HS-5 (cell line): ENCODE measurements around the gene NUTF2.
"Not testable (repeated sequence)": the region's sequence is repeated elsewhere in the genome, so short reads cannot be mapped to it uniquely, and the experiment has no call there.

Source experiments
- DNase-seq: peaks from one replicate; pipeline ENCODE4 v3.0.0-alpha.2; 2012; ENCODE audit warnings: low read depth

NUTF2 gene

DNA sequence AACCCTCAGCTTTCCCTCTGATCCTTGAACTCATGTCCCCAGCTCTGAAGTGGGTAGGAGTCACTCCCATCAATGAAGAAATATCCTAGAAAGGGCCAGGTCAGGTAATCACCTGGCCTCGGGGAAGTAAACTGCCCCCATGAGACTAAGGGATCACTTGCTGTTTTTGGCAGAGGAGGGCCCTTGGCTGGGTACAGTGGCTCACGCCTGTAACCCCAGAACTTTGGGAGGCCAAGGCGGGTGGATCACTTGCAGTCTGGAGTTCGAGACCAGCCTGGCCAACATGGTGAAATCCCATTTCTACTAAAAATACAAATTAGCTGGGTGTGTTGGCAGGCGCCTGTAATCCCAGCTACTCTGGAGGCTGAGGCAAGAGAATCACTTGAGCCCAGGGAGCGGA lies 17.3 kb downstream of the NUTF2 start:
- DNase-seq: not testable (repeated sequence)

DNA sequence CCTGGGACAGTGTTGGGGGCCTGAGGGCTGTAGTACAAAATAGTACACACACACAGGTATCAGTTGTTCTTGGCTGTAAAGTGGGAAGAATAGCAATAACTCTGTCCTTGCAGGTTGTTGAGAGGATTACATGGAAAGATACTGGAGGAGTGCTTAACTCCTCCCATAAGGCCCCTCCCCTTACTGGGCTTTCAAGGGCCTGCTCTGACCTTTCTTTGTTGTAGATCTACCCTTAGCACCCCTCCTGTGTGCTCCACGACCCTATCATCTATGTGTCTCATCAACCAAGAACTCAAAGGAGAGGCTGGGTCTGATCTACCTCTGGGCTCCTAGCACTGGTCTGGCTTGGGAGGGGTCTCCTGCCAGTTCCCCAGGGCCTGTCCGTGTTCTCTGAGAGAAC lies 17.9 kb downstream of the NUTF2 start:
- no peak for DNase-seq

DNA sequence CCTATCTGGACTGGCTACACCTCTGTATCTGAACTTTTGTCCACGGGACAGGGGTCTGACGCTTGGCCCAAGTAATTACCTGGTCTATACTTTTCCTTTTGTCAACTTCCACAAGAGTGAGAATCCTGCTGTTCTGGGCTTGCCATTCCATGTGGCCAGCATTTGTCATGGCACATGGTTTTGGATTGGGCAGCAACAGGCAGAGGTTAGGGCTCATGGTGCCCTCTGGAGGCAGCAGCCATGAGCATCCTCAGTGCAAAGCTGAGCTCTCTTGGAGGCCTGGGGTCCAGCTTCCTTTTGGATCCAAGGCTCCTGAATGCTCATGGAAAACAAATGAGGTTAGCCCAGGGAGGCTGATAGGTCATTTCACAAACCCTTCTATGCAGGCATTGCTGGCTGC lies 18.6 kb downstream of the NUTF2 start:
- no peak for DNase-seq

DNA sequence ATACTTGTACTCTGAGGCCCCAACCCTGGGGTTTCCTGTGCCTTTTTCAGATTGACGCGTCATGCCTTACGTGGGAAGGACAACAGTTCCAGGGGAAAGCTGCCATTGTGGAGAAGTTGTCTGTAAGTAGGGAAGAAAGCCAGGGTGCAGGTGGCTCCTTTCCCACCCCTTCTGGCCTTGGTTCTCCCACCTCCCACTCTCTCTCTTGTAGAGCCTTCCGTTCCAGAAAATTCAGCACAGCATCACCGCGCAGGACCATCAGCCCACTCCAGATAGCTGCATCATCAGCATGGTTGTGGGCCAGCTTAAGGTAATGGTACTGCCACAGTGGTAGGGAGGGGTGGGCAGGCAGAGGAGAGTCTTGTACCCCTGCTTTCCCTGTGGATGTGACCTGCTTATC lies 21.6 kb downstream of the NUTF2 start:
- no peak for DNase-seq

DNA sequence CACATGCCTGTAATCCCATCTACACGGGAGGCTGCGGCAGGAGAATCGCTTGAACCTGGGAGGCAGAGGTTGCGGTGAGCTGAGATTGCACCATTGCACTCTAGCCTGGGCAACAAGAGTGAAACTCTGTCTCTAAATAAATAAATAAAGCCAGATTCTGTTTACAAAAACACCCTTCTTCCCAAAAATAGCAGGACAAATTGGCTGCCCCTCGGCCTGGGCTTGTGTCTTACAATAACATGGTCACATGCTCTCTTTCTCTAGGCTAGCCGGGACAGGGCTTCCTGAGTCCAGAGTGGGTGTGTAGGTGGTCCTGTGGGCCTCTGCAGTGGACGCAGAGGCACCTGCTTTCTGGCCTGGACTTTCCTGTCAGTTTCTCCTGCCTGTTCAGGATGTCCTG lies 22.9 kb downstream of the NUTF2 start:
- DNase-seq: no peak

DNA sequence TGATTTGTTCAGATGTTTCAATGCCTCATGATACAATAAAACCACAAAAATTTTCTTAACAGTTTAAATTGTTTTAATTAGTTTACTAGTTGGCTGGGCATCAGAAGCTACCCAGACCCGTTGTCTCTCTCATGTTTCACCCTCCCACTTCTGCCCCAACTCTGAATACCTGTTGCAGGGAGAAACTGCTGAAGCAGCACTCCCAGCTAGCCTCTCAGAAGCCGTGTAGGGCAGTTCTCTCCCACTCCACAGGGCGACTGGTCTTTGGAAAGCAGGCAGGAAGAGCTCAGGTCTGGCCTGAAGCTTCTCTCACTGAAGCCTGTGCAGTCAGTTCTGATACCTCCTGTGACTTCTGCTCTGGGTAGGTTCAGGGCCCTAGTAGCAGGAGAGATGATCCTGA lies 24.5 kb downstream of the NUTF2 start:
- DNase-seq: no peak

DNA sequence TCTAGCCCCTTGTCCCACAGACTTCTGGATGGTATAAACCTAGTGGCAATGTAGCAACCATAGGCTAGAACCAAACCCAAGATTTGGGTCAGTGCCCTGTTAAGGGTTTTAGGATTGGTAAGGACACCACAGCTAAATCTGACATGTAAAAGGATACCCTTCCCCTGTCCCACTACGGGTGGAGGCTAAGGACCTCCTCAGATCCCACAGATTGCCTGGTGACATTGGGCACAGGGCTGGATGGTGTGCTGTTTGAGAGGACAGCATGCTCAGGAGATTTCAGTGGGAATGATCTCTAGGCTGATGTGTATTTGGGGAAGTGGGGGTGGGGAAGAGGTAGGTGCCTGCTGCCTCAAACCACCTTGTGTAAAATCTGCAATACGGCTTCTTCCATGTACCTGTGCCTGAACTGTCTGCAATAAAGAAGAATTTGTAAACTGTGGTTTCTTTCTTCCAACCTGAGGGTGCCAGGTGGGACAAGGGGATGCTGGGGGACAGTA lies 25.4 kb downstream of the NUTF2 start:
- no peak for DNase-seq

DNA sequence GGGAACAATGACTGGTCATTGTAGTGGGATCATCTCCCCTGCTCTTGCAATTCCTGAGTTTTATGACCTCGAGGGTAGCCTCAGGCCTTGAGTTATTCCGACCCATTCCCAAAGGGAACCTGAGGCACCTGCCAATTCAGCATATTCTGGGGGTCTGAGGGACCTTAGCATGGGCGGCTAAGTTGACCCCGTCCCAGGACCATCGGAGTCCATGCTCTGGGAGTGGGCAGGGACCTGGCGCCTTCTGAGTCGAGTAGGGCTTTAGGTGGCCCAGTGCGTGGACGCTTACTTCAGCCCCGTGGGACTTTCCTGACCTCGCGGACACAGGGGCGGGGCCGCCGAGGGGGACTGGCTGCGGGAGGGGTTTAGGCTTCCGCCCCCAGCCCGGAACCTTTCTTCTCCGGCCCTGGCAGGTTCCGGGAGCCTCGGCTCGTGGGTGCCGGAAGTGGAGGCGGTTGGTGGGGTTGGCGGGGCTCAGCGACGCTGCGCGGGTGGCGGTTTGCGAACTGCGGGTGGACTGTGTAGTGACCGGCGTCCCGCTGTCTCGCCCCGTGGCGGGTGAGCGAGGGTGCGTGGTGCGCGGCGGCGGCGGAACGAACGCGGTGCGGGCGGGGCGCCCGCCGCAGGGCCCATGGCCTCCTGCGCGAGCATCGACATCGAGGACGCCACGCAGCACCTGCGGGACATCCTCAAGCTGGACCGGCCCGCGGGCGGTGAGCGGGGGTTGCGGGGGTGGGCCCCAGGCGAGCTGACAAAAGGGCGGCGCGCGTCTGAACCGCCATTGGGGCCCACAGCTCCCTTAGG lies 26.1 kb downstream of the NUTF2 start, which contains the start of gene EDC4:
Gene EDC4, plus strand, starts transcription at position 422 of the 804 bp plus-strand sequence. Its CDS starts 210 bp downstream, at position 632.
- no peak for DNase-seq

DNA sequence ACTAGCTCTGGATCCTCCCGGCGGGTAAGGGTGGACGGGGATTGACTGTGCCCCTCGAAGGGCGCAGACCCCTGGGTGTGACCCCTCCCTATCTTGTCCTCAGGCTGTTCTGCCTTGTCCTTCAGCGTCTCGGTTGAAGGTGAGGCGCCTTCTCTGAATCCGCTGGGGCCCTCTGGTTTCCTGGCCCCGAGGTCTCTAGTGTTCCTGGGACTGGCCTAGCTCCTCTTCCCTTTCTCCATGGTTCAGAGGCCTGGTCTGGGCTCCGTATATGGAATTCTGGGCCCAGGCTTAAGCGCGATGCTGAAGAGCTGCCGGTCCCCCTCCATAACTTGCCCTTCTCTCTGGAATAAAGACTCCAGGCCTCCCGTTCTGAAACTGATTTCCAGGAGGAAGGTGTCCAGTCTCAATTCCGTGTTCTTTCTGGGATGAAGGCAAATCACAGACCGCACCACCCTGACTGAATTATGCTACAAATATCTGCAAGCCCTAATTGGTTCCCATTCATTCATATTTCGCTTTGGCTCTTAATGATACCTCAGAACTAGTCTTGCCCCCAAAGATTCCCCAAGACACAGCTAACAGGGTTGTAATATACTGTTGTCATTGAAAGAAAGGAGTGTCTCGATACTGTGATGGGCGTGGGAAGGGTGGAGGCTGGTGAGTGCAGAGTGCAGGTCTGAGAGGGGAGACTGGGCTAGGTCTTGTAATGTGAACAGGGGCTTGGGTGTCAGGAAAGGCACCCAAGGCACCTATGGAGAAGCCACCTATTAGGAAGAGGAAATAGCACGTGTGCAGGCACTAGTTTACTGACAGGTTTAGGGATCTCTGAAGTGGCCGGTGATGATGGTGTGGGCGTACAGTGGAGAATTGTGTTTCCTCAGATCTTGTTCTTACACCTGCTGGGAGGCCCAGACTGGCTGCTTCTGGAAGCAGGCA lies 27.0 kb downstream of the NUTF2 start:
- DNase-seq: no peak

DNA sequence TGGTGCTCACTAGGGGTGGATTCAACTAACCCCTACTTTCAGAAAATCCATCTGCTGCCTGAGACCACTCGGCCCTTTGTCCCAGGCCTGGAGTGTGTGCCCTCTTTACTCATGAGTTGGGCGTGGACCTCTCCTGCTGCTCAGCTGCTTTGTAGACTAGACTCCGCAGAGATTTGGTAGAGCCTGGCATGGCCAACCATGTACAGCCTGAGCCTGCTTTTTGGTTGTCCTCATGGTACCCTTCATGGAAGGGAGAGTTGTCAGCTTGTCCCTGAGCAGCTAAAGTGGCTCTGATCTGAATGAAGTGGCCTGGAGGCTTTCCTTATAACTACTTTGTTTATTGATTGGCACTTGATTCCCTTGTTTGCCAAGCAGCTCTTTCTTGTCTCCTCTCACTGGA lies 27.6 kb downstream of the NUTF2 start:
- DNase-seq: no peak

DNA sequence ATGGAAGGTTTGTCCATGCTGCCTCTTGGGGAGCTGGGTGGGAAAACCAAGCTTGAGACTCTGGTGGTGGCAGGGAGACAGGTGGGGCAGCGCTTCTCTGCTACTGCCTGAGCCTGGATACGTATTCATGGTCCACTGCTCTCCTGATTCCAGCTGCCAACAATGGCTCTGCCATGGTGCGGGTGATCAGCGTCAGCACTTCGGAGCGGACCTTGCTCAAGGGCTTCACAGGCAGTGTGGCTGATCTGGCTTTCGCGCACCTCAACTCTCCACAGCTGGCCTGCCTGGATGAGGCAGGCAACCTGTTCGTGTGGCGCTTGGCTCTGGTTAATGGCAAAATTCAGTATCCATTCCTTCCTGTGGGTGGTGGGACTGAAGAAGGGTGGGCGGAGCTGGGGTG lies 30.3 kb downstream of the NUTF2 start:
- DNase-seq: no peak

DNA sequence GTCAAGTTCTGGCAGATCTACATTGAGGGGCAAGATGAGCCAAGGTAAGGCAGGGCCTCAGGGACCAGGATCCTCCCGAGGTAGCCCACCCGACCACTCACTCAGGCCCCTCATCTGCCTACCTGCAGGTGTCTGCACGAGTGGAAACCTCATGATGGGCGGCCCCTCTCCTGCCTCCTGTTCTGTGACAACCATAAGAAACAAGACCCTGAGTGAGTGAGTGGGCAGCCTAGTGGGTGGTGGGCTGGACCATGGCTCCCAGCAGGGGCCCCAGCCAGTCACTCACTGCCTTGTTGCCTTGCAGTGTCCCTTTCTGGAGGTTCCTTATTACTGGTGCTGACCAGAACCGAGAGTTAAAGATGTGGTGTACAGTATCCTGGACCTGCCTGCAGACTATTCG lies 31.5 kb downstream of the NUTF2 start:
- DNase-seq: no peak

DNA sequence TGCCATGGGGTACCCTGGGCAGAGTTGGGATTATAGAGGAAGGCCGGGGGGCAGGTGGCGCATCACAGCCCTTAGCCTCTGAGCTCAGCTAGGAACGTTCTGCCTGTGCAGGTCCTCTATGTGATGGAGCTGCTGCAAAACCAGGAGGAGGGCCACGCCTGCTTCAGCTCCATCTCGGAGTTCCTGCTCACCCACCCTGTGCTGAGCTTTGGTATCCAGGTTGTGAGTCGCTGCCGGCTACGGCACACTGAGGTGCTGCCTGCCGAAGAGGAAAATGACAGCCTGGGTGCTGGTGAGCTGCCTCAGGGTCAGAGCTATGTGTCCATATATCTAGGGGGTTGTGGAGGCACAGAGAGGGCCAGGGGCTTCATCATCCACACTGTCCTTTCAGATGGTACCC lies 32.1 kb downstream of the NUTF2 start:
- DNase-seq: no peak

DNA sequence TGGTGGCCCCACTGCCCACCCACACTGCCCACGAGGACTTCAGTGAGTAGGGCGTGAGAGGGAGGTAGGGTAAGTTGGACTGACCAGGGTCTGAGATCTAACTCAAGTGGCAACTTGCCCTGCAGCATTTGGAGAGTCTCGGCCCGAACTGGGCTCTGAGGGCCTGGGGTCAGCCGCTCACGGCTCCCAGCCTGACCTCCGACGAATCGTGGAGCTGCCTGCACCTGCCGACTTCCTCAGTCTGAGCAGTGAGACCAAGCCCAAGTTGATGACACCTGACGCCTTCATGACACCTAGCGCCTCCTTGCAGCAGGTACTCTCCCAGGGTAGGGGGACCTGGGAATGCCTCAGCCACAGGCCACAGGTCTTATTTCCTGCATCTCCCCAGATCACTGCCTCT lies 32.7 kb downstream of the NUTF2 start:
- no peak for DNase-seq

DNA sequence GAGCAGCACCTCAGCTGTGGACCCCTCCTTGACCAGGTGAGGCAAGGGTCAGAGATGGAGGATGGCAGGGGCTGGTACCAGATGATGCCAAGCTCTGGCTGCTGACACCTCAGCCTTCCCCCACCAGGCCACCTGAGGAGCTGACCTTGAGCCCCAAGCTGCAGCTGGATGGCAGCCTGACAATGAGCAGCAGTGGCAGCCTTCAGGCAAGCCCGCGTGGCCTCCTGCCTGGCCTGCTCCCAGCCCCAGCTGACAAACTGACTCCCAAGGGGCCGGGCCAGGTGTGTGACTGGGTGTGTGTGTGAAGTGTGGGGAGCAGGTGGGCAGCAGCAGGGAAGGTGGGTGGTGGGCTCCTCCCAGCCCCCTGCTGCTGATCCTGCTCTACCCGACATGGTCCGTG lies 33.2 kb downstream of the NUTF2 start:
- DNase-seq: no peak

DNA sequence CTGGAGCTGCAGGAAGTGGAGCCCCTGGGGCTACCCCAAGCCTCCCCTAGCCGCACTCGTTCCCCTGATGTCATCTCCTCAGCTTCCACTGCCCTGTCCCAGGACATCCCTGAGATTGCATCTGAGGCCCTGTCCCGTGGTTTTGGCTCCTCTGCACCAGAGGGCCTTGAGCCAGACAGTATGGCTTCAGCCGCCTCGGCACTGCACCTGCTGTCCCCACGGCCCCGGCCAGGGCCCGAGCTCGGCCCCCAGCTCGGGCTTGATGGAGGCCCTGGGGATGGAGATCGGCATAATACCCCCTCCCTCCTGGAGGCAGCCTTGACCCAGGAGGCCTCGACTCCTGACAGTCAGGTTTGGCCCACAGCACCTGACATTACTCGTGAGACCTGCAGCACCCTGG lies 33.9 kb downstream of the NUTF2 start:
- DNase-seq: no peak

DNA sequence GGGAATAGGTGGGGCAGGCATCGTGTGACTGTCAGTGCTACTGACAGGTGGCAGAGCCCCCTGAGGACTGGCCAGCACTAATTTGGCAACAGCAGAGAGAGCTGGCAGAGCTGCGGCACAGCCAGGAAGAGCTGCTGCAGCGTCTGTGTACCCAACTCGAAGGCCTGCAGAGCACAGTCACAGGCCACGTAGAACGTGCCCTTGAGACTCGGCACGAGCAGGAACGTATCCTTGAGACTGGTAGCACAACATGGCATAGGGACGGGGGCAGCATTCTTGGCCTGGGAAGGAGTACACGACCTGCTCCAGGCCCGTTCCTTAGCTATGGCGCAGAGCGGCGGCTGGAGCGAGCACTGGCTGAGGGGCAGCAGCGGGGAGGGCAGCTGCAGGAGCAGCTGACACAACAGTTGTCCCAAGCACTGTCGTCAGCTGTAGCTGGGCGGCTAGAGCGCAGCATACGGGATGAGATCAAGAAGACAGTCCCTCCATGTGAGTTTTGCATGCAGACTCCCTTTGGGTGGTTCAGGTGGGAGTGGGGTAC lies 35.0 kb downstream of the NUTF2 start:
- DNase-seq: no peak

DNA sequence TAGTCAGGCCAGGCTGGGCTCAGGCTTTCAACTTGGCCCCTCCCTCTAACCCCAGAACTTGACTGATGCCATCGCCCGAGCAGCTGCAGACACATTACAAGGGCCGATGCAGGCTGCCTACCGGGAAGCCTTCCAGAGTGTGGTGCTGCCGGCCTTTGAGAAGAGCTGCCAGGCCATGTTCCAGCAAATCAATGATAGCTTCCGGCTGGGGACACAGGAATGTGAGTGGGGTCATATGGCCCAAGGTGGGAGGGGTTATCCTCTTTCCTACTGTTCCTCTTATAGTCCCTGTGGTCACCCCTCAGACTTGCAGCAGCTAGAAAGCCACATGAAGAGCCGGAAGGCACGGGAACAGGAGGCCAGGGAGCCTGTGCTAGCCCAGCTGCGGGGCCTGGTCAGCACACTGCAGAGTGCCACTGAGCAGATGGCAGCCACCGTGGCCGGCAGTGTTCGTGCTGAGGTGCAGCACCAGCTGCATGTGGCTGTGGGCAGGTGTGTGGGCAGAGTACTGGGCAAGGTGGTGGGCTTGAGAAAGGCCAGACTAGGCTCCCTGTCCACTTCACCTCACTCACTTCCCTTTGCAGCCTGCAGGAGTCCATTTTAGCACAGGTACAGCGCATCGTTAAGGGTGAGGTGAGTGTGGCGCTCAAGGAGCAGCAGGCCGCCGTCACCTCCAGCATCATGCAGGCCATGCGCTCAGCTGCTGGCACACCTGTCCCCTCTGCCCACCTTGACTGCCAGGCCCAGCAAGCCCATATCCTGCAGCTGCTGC lies 35.8 kb downstream of the NUTF2 start:
- DNase-seq: no peak

DNA sequence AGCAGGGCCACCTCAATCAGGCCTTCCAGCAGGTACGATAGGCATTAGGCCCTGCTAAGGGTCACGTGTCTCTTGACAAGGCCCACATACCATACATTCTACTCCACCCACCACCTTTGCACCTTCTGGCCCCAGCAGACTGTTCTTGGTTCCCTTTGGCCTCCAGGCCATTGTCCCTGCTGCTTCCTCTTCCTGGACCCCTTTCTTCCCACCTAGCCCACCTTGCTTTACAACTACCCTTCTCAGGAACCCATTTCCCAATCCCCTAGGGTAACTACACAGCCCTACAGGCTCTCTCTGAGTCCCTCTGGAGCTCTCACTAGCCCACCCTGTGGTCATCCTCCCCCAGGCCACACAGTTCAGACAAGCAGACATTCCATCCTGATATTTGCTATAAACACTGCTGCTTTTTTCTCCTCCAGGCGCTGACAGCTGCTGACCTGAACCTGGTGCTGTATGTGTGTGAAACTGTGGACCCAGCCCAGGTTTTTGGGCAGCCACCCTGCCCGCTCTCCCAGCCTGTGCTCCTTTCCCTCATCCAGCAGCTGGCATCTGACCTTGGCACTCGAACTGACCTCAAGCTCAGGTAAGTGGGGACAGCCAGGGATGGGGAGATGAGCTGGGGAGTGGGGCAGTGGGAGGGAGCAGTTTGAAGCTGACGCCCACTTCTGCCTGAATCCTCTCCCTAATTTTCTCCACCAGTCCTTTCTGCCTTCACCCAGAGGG lies 36.6 kb downstream of the NUTF2 start:
- no peak for DNase-seq

DNA sequence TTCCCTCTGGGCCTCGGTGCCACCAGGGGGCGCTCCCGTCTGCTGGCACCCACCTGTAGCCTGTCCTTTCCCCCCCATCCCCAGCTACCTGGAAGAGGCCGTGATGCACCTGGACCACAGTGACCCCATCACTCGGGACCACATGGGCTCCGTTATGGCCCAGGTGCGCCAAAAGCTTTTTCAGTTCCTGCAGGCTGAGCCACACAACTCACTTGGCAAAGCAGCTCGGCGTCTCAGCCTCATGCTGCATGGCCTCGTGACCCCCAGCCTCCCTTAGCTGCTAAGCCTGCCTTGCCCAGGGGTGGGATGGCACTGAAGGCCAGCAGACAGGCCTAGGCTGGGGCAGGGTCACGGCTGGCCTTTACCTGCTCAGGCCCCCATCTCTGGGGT lies 37.1 kb downstream of the NUTF2 start:
- no peak for DNase-seq

DNA sequence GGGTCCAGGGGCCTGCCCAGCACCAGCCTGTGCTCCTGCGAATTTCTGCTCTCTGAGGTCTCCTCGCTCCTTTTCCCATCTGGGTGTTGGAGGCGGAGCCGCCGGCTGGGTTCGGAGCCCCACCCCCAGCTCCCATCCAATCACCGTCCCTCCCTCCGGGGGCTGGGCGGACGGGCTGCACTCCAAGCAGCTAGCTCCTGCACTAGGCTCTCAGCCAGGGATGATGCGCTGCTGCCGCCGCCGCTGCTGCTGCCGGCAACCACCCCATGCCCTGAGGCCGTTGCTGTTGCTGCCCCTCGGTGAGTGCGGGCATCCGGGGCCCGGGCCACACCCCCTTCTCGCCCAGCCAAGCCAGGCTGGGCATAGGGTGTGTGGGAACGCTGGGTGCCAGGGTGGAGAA lies 38.0 kb downstream of the NUTF2 start, which contains the start of gene NRN1L:
Gene NRN1L, plus strand, starts transcription at position 202 of the 400 bp plus-strand sequence. Its CDS starts 19 bp downstream, at position 221.
- no peak for DNase-seq
